ENCODE data around the gene NTSR1.

NTSR1 gene

DNA sequence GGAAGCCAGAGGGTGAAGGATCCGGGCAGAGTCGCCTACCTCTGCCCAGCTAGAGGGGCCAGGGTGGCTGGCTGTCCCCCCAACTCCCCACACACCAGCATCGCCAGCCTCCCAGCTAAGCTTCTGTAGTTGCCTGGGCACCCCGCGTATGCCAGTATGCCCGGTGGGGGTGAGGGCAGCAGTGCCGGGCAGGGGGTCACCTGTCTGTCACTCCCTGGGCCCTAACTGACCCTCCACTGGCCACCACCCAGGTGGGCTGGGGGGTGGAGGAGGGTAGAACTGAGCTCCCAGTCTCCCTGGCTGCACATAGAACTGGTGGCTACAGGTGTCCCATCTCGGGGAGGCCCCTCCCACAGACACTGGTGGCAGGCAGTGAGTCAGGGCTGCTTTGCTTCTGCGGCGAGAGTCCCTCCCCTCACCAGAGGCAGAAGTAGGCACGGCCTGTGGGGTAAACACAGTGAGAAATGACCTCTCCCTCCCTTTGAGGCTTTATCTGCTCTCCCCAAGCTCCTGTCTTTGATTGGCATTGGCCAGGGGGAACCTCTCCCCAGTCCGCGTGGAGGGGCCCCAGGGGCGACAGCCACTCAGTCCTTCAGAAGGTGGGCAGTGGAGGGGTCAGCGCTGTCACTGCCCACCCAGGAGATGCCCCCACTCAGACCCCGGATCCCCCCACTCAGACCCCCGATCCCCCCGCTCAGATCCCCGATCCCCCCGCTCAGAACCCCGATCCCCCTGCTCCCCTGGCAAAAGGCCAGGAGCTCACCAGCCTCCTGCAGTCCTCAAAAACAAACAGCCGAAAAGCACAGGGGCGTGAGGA is 2.5 kb downstream of the NTSR1 start:
- DNase-seq, result no peak

DNA sequence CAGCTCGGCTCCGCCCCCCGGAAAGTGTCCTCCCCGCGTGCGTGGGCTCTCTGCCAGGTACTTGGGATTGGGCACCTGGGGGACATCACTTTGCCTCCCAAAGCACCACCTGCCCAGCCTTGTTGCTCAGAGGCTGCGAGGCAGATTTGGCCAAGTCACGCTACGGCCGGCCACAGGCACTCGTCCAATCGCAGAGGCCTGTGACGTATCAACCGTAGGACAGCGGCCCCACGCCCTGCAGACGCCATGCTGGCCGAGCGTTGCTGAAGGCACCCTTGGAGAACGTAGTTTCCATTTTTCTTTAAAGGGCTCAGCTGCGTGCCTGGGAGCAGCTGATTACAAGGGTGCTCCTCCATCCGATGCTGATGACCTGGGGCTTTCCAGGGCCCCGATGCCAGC is 3.1 kb downstream of the NTSR1 start:
- DNase-seq, result no peak

DNA sequence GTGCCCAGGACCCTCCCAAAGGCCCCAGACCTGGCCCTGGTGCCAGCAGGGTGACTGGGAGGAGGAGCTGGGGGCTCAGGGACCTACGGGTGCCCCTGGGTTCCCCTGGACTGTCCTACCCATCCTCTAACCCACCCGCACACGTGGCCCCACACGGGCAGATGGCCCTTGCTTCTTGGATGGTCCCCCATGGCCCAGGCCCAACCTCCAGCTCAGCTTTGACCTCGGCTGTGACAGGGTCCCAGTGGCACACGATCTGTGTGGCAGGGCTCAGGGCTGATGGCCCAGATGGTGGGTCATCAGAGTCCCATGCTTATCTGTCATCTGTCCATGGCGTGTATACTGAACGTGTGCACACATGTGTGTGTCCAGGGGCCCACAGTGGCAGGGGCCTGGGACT is 4.0 kb downstream of the NTSR1 start:
- no peak for DNase-seq

DNA sequence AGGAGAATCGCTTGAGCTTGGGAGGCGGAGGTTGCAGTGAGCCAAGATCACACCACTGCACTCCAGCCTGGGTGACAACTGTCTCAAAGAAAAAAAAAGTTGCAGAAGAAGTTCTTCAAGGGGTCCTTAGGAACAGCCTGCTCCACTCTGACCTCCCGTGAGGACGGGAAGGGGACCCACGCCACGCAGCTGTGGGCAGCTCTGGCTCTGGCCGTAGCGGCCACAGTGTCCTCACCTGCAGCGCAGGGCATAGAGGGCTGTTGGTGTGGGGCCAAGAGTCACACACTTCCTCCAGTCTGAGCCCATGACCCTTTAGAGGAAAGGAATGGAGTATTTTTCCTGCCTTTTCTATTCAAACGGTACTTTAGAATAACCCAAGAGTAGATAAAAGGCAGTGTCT is 5.4 kb downstream of the NTSR1 start:
- DNase-seq, result no peak

DNA sequence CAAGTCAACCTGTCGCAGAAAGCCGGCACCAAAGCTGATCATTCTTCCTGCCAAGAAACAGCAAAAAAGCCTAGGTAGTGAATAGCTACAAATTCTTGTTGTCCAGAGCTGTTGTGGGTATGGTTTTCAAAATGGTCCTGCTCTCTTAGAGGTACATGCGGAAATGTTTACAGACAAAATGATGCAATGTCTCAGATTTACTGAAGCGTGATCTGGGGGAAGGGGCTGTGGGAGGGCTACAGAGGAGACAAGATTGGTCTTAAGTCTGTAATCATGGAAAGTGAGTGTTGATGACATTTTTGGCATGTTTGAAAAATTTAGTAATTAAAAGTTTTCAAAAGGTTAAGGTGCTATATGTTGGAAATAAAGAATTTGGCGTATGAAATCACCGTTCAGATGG is 6.2 kb downstream of the NTSR1 start:
- DNase-seq, result no peak

DNA sequence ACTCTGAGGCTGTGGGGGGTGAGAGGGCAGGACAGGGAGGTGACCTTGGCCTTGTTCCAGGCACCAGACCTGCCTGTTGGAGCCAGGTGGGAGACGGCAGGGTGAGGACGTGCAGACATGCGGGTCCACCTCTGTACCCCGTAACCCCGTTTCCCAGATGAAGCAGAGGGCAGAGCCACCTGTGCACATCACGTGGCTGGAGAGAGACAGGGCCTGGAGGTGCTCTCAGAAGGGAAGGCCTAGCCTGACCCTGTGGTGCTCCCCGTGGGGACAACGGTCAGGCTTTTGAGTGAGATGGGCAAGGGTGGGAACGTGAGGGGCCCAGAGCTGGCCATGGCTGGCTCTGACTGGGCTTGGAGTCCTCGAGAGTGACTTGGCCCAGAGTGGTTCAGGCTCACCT is 6.6 kb downstream of the NTSR1 start:
- no peak for DNase-seq

DNA sequence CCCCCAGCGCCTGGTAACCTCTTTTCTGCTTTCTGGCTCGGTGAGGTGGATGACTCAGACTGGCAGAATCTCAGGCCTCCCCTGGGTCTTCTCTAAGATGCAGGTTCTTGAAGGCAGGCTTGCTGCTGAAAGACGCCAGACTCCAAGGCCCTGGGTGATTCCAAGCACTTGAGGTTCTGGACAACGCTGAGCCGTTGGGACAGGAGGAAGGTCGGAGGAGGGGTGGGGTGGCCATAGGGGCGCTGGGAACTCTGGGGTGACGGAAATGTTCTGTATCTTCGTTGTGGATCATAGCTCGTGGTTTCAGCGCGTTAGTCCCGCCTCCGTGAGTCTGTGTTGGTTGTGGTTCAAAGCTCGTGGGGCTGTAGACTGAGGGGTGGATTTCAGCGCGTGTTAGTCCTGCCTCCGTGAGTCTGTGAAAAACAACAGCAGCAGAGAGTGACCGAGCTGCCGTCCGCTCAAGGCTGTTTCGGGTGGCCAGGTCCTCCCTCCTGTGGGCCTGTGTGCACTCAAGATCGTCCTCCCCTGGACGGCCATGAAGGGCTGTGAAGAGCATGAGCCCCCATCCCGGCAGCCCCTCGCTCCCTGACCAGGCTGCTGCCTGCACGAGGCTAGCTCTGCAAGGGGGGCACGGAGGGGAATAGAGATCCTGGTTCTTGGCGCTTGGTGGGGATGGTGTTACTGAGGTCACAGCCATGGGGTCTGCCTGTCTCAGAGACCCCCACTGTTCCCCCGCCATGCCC is 7.7 kb downstream of the NTSR1 start:
- no peak for DNase-seq

DNA sequence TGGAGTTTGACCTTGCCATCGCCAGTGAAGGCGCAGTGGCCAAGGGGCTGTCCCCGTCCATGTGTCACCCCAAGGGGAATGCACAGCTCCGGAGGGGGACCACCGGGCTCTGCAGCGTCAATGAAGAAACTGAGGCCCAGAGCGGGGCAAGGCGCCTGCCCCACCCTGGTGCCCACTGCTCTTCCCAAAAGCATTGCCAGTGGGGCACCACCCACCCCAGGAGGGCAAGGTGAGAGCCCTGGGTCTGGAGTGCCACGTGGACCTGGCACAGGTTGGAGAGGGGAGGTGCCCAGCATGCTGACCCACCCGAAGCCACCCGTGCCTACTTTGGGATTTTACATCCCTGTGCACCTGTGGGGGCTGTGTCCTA is 8.3 kb downstream of the NTSR1 start:
- DNase-seq, result no peak

DNA sequence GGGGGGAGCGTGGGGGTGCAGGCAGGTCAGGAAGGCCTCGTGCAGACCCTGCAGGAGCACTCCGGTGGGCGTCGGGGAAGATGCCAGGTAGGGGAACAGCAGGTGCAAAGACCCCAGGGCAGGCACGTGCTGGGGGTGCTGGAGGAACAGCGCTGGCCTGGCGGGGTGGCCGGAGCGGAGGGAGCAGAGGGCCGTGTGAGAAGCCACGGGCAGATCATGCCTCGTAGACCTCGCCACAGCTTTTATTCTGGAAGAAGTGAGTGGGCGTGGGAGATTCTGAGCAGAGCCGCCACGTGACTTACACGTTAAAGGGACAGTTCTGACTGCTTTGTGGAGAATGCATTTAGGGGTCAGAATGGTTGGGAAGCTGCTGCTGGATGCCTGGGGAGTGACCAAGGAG is 9.3 kb downstream of the NTSR1 start:
- no peak for DNase-seq

DNA sequence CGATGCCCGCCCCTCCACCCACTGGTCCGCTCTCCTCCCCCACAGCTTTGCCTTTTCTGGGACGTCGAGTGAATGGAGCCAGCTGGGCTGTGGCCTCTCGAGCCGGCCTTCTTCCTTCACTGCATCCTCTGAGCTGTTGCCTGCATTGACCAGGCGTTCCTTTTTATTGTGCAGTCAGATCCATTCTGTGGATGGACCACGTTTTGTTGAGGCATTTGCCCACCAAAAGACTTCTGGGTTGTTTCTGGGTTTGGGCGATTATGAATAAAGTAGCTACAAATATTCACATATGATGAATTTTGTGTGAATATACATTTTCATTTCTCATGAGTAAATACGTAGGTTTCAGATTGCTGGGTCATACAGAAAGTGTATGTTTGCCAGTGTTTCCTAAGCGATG is 9.9 kb downstream of the NTSR1 start:
- DNase-seq, result no peak

DNA sequence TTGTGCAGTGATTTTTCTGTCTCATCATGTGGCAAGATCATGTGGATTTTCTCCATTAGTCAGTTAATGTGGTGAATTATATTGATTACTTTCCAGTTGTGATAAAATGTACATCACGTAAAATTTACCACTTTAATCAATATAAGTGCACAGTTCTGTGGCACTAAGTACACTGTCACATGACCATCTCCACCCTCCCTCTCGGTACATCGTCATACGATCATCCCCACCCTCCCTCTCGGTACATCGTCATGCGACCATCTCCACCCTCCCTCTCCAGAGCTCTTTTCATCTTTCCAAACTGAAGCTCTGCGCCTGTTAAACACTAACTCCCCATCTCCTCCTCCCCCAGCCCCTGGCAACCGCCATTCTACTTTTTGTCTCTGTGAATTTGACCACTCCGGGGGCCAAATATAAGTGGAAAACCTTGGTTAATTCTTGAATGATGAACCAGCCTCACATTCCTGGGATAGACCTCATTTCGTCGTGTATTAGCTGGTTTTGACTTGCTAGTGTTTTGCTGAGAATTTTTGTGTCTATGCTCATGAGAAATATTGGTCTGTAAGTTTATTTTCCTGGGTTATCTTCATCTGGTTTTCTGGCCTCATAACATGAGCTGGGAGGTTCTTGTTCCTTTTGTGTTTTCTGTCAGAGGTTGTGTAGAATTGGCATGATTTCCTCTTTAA is 10.8 kb downstream of the NTSR1 start:
- no peak for DNase-seq

DNA sequence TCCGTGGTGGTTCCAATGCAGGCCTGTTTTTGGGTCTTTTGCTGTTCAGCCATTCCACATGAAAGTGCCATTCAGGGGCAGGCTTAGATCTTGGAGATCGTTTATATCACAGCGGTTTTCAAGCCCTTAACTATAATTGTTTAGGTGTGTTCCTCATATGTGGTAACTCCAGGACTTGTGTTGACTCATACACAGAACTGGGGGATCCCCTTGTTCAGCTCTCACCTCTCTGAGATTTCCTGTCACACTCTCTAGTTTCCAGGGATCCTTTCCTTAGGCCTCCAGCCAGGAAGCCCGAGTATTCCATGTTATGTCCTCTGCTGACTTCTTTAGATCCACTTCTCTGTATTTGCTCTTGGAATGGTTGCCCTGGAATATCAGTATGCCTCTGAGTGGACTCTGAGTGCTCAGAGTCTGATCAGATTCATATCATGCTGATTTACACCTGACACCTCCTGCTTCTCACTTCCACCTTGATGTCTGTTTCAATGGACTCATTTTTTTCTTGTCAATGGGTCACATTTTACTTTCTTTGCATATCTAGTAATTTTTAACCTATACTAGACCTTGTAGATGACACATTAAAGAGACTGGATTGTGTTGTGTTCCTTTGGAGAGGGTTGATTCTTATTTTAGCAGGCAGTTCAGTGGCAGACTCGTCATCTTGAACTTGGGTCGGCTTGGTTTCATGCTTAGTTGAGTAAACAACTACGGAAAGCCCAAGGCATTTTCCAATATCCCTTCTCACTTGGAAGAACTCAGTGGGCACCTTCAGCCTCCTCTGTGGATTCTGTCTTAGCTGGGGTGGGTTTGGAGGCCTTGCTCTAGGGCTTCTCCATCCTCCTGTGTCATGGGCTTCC is 13.1 kb downstream of the NTSR1 start:
- DNase-seq, result peak; percentile 34

DNA sequence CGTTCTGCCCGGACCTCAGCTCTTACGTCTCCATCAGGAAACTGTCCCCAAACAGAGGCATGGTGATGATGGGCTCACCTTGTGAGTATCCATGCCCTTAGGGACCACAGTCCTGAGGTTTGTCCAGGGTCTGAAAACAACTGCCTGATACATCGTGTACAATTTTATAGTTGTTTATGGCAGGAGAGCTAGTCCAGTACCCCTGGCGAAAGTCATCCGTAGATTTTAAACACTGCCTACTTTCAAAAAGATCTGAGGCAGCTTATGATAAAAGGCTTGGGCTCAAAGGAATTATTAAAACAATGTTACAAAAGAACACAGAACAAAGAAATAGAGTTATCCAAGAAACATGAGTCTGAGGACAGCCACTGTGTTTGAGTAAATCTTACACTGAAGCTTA is 14.0 kb downstream of the NTSR1 start:
- DNase-seq, result no peak

DNA sequence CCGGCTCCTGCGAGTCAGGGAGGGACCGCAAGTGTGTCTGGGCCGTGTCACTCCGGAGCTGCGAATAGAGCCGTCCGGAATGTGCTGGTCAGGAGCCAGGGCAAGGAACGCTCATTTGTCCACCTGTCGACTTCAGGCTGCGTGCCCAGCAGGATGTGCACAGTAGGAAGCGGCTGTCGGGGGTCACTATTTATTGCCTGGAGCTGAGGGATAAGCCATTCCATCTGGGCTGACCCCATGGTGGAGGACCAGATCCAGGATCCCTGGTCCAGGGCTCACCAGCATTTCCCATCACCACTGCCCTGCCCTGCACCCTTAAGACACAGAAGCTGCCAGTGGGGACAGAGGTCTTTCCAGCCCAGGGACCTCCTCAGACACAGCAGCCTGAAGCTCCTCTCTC is 14.7 kb downstream of the NTSR1 start:
- DNase-seq, result no peak

DNA sequence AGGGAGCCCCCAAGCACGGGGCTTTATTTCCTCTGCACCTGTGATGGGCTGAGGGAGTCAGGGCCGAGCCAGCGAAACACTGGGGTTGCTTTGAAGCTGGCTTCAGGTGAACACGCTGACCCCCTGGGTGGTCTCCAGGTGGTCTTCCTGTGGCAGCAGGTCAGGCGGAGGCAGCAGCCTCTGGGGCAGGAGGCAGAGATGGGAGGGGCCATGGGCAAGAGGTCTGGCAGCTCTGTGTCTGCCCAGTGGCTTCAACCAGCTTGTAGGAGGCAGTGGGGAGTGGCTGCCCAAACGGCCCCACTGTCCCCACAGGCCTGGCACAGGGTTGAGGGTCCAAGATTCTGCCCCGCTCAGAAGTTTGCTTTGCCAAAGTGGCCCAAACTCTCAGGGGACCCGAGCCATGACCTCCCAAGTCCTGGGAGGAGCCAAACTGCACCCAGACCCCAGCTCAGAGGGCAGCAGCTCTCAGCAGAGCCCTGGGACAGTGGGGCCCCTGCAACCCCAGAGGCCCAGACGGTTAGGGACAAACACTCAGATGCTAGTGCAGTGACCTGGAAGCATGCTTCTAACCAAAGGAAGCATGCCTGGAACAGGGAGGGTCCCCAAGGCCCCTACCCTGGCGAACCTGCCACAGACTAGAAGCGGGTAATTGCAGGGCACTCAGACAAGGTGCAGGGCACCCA is 15.3 kb downstream of the NTSR1 start:
- DNase-seq, result no peak

DNA sequence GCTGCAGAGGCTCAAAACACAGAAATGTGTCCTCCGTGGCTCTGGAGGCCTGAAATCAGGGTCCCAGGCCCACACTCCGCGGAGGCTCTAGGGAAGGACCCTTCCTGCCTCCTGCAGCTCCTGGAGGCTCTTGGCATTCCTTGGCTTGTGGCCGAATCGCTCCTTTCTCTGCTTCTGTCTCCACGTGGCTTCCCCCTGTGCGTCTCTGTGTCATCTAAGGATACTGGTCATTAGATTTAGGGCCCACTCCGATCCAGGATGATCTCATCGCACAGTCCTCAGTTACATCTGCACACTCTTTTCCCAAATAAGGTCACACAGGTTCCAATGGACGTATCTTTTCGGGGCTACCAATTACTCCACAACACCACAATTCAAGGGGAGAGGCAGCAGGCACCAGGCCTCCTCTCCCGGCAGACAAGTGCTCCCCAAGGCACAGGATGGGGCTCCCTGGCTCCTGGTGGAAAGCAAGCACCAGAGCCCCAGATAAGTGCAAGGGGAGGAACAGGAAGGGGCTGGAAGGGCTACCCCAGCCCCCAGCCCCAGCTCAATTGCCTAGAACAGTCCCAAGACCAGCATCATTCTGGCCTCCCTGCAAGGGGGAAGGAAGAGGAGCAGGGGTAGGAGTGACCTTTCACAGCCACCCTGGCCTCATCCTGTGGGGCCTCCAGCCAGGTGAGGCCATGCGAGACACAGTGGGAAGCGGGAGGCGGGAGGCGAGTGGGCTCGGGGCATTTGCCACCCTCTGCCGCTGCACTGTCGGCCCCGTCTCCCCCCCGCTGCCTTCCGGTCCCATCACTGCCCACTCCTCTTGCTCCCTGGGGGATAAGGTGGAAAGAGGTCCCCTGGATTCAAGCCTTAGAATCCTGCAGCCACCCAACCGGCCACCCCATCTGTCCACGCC is 16.3 kb downstream of the NTSR1 start:
- DNase-seq, result no peak

DNA sequence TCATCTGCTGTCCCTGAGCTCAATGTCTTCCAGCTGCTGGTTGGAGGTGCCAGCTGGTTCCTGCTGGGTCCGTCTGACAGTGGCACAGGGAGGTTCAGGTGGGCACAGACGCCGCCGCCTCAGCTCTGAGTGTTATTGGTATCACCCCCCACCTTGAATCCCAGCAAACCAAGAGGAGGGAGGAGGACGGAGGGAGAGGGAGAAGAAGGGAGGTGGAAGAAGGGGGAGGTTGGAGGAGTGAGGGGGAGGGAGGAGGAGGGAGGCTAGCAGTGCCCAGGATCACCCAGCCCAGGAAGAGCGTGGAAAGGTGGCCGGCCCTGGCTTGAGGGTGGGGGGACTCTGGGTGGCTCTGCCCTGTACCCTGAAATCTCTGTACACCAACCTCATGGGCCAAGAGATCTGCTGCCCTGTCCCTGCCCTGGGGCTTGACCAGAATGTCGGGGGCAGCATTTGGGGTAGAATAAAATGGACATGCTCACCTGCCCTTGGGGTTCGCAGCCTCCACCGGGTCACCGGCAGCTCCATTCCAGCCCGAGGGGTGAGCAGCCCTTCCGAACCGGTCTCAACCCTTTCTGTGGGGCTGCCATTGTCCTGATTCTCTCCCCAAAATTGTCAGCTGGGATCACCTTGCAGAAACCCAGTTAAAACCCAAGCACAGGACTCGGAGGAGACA is 17.1 kb downstream of the NTSR1 start:
- no peak for DNase-seq

DNA sequence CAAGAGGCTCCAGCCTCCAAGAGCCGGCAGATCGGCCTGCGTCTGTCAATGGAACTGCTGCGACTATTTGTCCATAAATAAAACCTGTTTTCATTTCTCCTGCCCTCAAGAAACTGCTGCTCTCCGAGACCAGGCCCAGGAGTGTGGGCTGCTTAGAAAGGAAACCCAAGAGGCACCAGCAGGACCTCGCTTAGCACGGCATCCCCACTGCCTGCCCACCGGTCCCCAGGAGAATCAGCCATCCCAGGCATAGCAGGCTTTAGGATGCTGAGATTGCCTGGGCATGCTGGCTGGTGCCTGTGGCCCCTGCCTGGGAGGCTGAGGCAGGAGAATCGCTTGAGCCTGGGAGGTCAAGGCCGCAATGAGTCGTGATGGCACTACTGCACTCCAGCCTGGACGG is 17.6 kb downstream of the NTSR1 start:
- no peak for DNase-seq

DNA sequence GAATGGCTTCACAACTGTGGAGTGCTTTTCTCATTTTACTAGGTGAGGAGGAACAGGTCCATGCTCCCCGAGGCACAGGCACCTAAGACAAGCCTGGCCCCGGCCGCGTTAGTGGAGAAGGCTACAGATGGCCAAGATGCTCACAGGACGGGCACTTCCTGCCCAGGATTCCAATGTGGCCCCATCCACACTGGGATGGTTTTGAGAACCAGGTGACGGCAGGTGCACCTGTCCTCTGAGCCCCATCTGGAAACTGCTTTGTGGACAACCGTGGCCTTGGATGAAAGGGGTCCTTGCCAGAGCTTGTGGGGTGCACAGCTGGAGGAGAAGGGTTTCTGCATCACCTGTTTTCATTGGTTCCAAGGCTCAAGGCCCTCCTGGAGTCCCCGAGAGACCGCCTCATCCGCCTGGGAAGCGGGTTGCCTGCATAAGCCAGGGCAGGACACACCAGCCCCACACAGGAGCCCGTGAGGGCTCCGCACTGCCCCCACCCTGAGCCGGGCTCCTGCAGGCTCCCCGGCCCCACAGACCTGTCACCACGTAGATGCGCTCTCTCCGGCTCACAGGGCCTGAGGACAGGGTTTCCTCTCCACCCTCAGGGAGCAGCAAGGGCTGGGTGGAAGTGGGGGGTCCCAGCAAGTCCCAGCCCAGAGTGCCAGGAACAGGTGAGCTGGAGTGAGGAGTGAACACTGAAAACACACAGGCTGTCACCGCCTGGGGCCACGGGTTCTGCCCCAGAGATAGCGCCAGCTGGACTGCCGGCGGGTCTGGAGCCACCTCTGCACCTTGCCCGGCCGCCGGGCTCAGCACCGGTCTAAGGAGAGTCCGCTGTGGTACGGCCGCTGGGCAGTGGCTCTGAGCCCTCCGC is 18.3 kb downstream of the NTSR1 start:
- DNase-seq, result no peak

DNA sequence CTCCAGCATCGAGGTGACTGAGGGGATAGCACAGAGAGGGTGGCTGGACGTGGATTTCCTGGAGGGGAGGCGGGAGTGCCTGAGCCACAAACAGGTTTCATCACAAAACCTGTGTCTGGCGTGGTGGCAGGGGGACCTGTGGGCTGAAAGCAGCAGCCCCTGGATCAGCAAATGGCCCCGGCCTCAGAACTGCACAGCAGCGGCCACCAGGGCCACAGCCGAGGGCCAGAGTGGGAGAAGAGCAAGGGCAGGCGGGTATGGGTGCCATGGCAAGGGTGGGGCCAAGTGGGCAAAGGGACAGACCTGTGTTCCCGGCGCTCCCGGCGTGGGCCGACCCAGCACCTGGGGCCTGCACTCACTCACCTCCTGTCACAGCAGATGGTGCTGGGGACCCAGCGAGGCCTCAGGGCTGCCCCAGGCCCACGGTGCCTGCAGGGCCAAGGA is 19.0 kb downstream of the NTSR1 start:
- no peak for DNase-seq
